Colonic mucosa (tissue), 4 donors: ENCODE data around the gene LHFPL3. TPM values are rescaled to one million over a fixed set of nuclear protein-coding genes. Genes with fewer than 3 reads are reported as not detected.

ENCODE experiments used
- DNase-seq: peaks from one replicate; pipeline ENCODE4 v3.0.0-alpha.2; 2020
- H3K27ac ChIP-seq: fragments of 200-600 bp; one replicate; pipeline ENCODE4 v1.8.0; 2021
- H3K27me3 ChIP-seq: fragments of 200-600 bp; one replicate; pipeline ENCODE4 v1.8.0; 2021
- H3K36me3 ChIP-seq: fragments of 200-600 bp; one replicate; pipeline ENCODE4 v1.8.0; 2021
- H3K4me1 ChIP-seq: fragments of 200-600 bp; one replicate; pipeline ENCODE4 v1.8.0; 2021; ENCODE audit warnings: mild to moderate bottlenecking
- H3K4me3 ChIP-seq: fragments of 200-600 bp; one replicate; pipeline ENCODE4 v1.8.0; 2021
- H3K9ac ChIP-seq, 2 donors: one replicate each; pipeline ENCODE4 v1.7.0; 2013; ENCODE audit warnings: control low read depth in 2 of 2, low read depth in 2 of 2, low read length in 2 of 2
- H3K9me3 ChIP-seq: fragments of 200-600 bp; one replicate; pipeline ENCODE4 v1.8.0; 2021
- CTCF ChIP-seq: fragments of 200-600 bp; IDR thresholded peaks from one replicate; pipeline ENCODE4 v1.8.0; 2022; ENCODE audit warnings: antibody characterized with exemption, mild to moderate bottlenecking
- intact Hi-C: fragments of 100-400 bp; cut with DNase I; formaldehyde crosslinking; loops from one replicate; pipeline ENCODE4 v1.14.1; 2022
- total RNA-seq, 2 donors: library from RNA; stranded (reverse); fragmentation: NEBNext Ultra II Directional in 1 of 2; extraction: Animal tissue kit (Norgen Biotek cat#: 25700) in 1 of 2; gene quantifications; one replicate each; pipeline ENCODE4 v1.2.1, GENCODE V29; 2021
- donor health status: healthy.
- donor health status: DM: no; HTN: no; CAD: no.
- donor health status: DM: no; HTN: no; CAD: no.

Gene LHFPL3
- total RNA-seq, 2 donors from 2014 or later: 0.12 to 0.27 TPM

GRCh38 chr7:104843198-104843597 lies 514.8 kb downstream of the LHFPL3 start:
- H3K4me3 ChIP-seq: no peak overlapping the region
- H3K27ac ChIP-seq: no peak overlapping the region
- intact Hi-C loops: no loop called here
- H3K27me3 ChIP-seq: no peaks in the 10 kb centered on the region
- H3K36me3 ChIP-seq: no peaks in the 10 kb centered on the region
- no peak for TF ChIP-seq CTCF
- DNase-seq: no peak
- no peaks in the 10 kb centered on the region for H3K4me1 ChIP-seq
- H3K9me3 ChIP-seq: no peaks in the 10 kb centered on the region
- no peak overlapping the region for H3K9ac ChIP-seq

DNA sequence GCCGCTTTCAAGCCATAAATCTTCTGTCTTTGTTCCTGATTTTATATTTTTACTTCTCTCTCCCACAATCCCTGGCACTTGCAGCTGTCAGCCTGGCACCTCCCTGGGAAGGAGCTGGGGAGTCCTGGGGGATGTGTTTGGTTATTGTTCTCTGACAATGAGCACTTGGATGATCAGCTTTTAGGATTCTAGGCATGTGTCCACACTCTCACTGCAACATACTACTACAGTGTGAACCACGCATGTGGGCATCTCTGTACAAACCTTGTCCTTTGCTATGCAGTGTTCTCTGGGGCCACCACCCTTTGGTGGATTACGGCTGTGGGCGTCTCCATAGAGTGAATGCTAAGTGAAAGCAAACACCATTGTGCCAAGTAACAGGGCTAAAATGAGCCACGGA lies 517.2 kb downstream of the LHFPL3 start:
- no peaks in the 10 kb centered on the region for H3K4me1 ChIP-seq
- H3K36me3 ChIP-seq: no peaks in the 10 kb centered on the region
- intact Hi-C loops: loop anchor here (5.0 kb wide), 2 partner anchors 573 to 613 kb away; no protein-coding TSS in a partner anchor
- no peaks in the 10 kb centered on the region for H3K27me3 ChIP-seq
- no peak for TF ChIP-seq CTCF
- H3K4me3 ChIP-seq: no peak overlapping the region
- H3K27ac ChIP-seq: no peak overlapping the region
- DNase-seq: no peak
- H3K9me3 ChIP-seq: no peaks in the 10 kb centered on the region
- no peak overlapping the region for H3K9ac ChIP-seq

DNA sequence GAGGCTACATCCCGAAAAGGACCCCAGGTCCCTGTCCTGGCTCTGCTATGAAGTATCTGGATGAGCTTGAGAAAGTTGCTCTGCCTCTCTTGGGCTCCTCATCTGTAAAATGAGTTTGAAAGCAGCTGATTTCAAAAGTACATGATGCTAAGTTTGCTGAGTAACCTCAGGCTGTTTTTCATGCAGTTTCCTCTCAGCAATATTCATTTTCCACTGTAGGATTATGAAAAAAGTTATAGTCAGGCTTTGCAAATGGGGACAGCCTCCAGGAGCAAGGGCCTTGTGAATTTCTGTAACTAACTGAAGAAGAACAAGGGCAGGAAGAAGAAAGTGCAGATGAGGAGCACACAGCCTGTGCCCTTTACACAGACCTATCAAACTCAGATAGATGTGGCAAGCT lies 518.3 kb downstream of the LHFPL3 start:
- no peak for DNase-seq
- TF ChIP-seq CTCF: no peak
- no peak overlapping the region for H3K4me3 ChIP-seq
- intact Hi-C loops: loop anchor here (5.0 kb wide), 2 partner anchors 574 to 614 kb away; no protein-coding TSS in a partner anchor
- no peaks in the 10 kb centered on the region for H3K36me3 ChIP-seq
- H3K9ac ChIP-seq: no peak overlapping the region
- no peaks in the 10 kb centered on the region for H3K27me3 ChIP-seq
- H3K27ac ChIP-seq: no peak overlapping the region
- H3K9me3 ChIP-seq: no peaks in the 10 kb centered on the region
- H3K4me1 ChIP-seq: no peaks in the 10 kb centered on the region

DNA sequence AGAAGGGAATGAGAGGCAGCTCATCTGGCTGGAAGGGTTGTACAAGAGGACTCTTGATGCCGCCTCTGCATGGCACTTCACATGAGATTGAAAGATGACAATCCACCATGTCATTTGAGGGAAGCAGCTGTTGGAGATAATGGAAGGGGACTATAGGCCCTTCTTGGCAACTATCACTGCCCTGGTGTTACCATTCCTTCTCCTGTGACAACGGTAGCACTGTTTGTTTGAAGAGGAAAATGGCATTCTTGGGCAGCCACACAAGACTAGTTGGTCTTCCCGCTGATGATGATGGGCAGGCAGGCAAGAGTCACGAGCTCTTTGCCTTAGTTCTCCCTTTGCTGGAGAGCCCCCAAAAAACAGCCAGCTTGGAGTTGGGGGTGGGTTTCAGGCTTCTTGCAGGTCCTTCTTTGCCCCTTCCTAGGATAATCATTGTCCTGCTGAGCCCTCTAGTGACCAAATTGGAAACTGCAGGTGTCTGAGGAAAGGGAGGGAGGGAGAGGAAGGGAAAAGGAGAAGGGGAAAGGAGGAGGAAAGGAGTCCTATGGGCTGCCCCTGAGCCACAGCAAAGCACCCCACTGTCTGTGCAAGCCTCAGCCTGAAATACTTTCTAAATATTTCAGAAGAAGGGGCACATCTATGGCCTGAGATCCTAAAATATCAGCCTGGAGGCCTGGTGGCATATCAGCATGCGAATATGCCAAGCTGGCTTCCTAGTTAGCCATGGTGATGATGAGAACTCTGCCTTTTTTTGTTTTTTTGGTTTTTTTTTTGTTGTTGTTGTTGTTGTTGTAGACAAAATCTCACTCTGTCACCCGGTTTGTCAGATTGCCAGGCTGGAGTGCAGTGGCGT lies 520.0 kb downstream of the LHFPL3 start:
- Histone ChIP-seq H3K9me3 (no peaks in the 10 kb centered on the region), H3K4me1 (no peaks in the 10 kb centered on the region), H3K27me3 (no peaks in the 10 kb centered on the region), H3K4me3 (no peak overlapping the region), H3K27ac (no peak overlapping the region), H3K9ac (no peak overlapping the region), H3K36me3 (no peaks in the 10 kb centered on the region)
- peak; percentile 77 for TF ChIP-seq CTCF
- intact Hi-C loops: loop anchor here (5.0 kb wide), 2 partner anchors 576 to 616 kb away; no protein-coding TSS in a partner anchor
- DNase-seq: peak; percentile 64

DNA sequence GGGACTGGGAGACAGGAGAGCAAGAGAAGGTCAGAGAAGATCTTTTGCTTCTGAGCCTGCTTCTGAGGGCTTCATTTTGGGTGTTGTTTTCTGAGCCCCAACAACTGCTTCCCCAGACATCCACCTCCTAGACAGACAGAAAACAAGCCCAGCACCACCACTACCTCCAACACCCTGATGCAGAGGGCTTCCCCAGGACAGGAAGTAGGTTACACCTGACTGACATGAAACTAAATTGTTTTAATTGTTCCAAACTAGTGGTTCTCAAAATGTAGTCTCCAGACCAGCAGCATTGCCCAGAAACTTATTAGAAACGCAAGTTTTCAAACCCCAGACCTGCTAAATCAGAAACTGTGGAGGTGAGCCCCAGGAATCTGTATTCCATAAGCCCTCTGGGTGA lies 522.0 kb downstream of the LHFPL3 start:
- no peak overlapping the region for H3K4me3 ChIP-seq
- no peaks in the 10 kb centered on the region for H3K9me3 ChIP-seq
- intact Hi-C loops: no loop called here
- H3K9ac ChIP-seq: no peak overlapping the region
- no peaks in the 10 kb centered on the region for H3K4me1 ChIP-seq
- DNase-seq: no peak
- H3K27ac ChIP-seq: no peak overlapping the region
- no peaks in the 10 kb centered on the region for H3K27me3 ChIP-seq
- H3K36me3 ChIP-seq: no peaks in the 10 kb centered on the region
- no peak for TF ChIP-seq CTCF
